ENCODE data around the gene P2RY2. TPM values are rescaled to one million over a fixed set of nuclear protein-coding genes. Genes with fewer than 3 reads are reported as not detected.
"Not testable (repeated sequence)": the region's sequence is repeated elsewhere in the genome, so short reads cannot be mapped to it uniquely, and the experiment has no call there.

The P2RY2 gene
- total RNA-seq, 1 donor from 2014 or later, result 0.51 TPM

DNA sequence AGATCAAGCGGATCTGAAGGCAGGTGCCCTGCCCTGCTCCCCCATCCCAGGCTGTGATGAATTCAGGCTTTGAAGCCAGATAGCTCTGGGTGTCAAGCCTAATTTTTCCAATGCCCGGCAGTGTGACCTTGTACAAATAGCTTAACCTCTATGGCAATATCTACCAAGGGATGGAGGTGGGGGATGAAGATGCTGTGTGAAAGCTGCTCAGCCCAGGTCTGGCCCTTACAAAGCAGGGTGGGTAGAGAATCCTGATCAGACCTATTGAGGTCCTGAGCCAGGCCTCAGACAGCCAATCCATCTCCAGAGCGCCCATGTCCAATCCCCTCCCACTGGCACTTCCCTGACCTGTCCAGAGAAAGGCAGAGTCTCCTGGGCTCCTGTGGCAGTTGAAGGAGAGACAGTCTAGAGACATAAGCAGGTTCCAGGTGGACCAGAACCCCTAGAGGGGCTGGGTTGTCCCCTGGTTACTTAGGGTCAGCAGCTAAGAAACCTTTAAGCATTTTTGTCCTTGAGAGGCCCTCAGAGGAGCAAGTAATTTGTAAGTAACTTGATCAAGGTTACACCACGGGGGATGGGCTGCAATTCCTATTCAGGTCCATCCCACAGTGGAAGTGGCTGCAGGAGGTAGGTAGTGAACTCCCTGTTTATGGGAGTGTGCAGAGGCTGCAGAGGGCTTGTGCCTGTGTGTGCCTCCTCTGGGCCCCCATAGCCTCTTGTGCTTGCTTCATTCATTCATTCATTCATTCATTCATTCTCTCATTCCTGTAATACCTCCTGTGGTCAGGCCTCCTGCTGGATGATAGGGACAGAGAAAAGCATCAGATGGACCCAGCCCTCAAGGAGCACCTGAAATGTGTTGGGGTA lies 10.4 kb downstream of the P2RY2 start:
- no peak for DNase-seq

GRCh38 chr11:73229321-73229895 lies 11.3 kb downstream of the P2RY2 start:
- DNase-seq, result peak; percentile 40

- no peak for DNase-seq
Measured at GRCh38 chr11:73229896-73230875, 12.1 kb downstream of the P2RY2 start.

GRCh38 chr11:73230931-73231330 lies 12.8 kb downstream of the P2RY2 start:
- DNase-seq, result no peak

DNA sequence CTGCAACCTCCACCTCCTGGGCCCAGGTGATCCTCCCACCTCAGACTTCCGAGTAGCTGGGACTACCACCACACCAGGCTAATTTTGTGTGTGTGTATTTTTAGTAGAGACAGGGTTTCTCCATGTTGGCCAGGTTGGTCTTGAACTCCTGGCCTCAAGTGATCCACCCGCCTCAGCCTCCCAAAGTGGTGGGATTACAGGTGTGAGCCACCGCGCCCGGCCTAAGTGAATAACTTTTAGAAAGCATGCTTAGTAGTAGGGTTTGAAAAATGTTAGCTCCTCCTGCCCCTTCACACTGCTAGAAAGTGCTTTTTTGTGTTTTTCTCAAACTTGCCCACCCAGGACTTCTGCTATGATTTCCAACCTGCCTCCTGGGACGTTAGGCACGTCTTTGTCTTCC lies 14.4 kb downstream of the P2RY2 start:
- DNase-seq, result not testable (repeated sequence)

- no peak for DNase-seq
Measured at GRCh38 chr11:73233211-73233610, 15.1 kb downstream of the P2RY2 start.

- no peak for DNase-seq
Measured at GRCh38 chr11:73233692-73234470, 15.8 kb downstream of the P2RY2 start.

GRCh38 chr11:73234471-73235181 lies 16.5 kb downstream of the P2RY2 start:
- no peak for DNase-seq

DNA sequence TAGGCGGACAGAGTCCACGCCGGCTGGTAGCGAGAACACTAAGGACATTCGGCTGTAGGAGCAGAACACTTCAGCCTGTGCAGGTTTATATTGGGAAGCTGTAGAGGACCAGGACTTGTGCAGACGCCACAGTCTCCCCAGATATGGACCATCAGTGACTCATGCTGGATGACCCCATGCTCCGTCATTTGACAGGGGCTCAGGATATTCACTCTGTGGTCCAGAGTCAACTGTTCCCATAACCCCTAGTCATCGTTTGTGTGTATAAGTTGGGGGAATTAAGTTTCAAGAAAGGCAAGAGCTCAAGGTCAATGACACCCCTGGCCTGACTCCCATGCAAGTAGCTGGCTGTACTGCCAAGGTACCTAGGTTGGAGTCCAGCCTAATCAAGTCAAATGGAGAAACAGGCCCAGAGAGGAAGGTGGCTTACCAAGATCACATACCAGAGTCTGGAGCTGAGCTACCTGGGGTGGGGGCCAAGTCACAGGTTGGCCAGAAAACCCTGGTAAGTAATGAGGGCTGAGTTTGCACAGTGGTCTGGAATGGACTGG lies 17.2 kb downstream of the P2RY2 start:
- DNase-seq, result no peak

GRCh38 chr11:73236205-73236765 lies 18.2 kb downstream of the P2RY2 start:
- DNase-seq, result no peak

DNA sequence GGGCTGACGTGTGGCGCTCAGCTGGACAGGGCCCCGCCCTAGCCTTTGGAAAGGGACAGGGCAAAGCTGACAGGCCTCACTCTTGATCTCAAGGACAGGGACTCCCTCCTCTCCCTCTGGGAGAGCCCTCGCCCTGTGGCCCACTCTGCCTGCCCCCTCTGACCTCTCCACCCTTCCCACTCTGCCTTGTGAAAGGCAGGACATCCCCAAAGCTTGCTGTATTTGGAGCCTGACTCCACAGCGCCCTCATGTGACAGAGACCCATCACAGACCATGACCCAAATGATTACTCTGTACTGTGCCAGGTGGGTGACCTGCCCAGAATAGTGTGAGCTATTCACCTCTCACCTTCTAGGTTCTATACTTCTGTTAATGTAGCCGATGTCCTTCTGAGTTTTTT lies 18.8 kb downstream of the P2RY2 start:
- DNase-seq, result peak; percentile 80

- peak; percentile 68 for DNase-seq
Measured at GRCh38 chr11:73237471-73238290, 19.6 kb downstream of the P2RY2 start.

DNA sequence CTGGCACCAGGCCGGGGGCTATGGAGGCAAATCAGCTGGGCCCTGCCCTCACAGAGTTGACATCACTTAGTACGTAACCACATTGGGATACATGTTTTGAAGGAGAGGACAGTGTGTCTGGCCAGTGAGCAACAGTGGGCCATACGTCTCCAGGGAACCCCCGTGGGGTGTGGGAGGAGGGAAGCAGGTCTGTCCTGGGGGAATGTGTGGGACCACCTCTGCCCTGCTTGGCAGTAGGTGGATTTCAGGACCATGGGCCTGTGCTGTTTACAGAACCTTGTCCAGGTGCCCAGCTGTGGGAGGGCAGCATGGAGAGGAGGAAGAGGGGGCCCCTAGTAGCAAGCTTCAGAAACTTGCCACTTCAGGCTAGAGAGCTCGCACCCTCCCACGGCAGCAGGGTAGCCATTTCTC lies 21.0 kb downstream of the P2RY2 start:
- no peak for DNase-seq

- no peak for DNase-seq
Measured at GRCh38 chr11:73239571-73240189, 21.6 kb downstream of the P2RY2 start.

DNA sequence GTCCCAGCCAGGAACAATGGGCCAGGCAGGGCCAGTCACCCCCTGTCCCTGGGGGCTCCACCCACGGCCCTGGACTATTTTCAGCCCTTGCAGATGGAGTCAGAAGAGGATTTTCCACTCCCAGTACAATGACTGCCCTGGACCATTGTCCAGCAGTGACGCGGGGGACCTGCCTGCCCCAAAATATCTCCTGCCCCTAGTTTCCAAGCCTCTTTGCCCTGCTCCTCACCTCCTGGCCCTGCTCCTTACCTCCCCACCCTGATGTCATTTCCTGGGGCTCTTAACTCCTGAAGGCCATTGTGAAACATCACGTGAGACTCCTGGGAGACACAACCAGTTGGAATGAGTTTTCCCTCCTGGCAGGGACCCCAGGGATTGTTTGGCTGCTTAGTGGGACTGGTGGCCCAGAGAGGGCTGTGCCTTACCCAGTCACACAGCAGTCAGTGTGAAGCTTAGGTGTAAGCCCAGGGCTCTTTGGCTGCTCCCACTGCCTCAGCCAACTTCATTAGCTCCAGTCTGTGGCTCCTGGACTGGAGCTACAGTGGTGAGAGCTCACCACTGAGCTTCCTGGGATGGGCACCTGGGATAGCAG lies 22.2 kb downstream of the P2RY2 start:
- peak; percentile 56 for DNase-seq

DNA sequence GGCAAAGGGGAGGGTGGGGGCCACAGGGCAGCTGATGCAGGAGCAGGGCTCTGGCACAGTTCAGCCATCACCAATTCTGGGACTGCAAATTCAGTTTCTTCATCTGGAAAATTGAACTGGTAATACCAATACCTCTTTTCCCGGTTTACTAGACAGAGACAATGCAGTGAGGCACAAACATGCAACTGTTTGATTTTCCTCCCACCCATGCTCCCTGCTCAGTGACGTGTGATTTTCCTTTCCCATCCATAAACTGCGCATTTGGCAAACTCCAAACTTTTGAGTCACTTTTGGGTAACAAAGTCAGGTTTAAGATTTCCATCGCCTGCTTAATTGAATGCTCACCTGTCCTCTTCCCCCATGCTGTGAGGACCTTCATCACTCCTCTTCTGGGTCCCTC lies 23.2 kb downstream of the P2RY2 start:
- DNase-seq, result no peak

DNA sequence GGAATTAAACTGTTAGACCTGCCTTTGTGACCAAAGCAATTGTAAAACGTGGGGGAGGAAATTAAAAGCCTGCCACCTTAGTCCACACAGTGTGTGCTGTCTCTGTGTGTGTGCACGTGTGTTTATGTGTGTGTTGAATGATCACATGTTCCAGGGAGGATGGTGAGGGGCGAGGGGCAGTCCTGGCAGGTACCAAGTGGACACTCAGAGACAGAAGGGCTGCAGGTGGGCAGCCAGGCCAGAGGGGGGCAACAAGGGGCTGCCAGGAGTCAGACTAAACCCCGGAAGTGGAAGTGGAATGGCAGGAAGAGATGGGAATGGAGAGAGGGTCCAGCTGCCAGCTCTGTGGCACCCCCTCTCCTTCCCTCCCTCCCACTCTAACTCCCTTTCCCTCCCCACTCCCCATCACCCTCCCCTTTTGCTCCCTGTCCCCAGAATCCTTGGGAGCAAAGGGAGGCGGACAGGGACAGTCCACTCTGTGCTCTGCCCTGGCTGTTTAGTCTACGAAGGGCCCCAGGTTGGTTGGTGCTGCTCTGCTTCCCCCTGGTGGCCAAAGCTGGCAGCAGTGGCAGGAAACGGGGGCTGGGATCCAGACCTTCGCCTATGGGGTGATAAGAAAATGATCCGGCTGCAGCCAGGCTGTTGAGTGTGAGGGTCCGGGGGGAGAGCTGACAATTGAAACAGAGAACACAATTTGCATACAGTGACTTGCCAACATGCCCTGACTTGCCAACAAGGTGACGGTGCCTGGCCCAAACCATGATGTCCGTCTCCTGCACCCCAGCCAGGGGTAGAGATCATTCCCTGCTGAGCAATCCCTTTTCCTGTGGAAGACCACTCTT lies 24.4 kb downstream of the P2RY2 start:
- DNase-seq, result peak; percentile 84

GRCh38 chr11:73243093-73243485 lies 25.0 kb downstream of the P2RY2 start:
- DNase-seq, result no peak

All from dermis blood vessel endothelial cell (primary cell).